Gastrocnemius medialis (tissue), 4 donors: ENCODE results near the gene PRKAG2. TPM values are rescaled to one million over a fixed set of nuclear protein-coding genes. Genes with fewer than 3 reads are reported as not detected.

ENCODE experiments used
- ATAC-seq, 2 donors: fragments of 150-250 bp; one replicate each; pipeline ENCODE4 v1.9.1; 2016
- DNase-seq, 2 donors: peaks; one replicate each; pipeline ENCODE4 v3.0.0-alpha.2; 2019
- H3K27ac ChIP-seq, 4 donors: fragments of 200-600 bp; sonication (generic); 1 replicate in 1 of 4; 2 replicates in 3 of 4; pipeline ENCODE4 v1.5.1; 2016 to 2018; ENCODE audit warnings: mild to moderate bottlenecking in 2 of 4, moderate library complexity in 1 of 4
- H3K27me3 ChIP-seq, 3 donors: fragments of 200-600 bp; sonication (generic) in 2 of 3; 1 replicate in 1 of 3; 2 replicates in 2 of 3; pipeline versions ENCODE4 v1.5.1 to v1.6.0; 2016 to 2019; ENCODE audit warnings: mild to moderate bottlenecking in 1 of 3, moderate library complexity in 1 of 3
- H3K36me3 ChIP-seq, 2 donors: fragments of 200-600 bp; sonication (generic) in 1 of 2; one replicate each; pipeline ENCODE4 v1.5.1; 2017 to 2018
- H3K4me1 ChIP-seq, 2 donors: fragments of 200-600 bp; sonication (generic) in 1 of 2; one replicate each; pipeline ENCODE4 v1.5.1; 2016 to 2017; ENCODE audit warnings: mild to moderate bottlenecking in 2 of 2
- H3K4me3 ChIP-seq, 4 donors: fragments of 200-600 bp; sonication (generic) in 3 of 4; 1 replicate in 1 of 4; 2 replicates in 3 of 4; pipeline ENCODE4 v1.5.1; 2016 to 2019; ENCODE audit warnings: mild to moderate bottlenecking in 2 of 4
- H3K9me3 ChIP-seq, 3 donors: fragments of 200-600 bp; sonication (generic) in 2 of 3; 1 replicate in 1 of 3; 2 replicates in 2 of 3; pipeline ENCODE4 v1.5.1; 2016 to 2019
- CTCF ChIP-seq, 5 experiments: fragments of 450-650 bp in 3 of 5; fragments of 200-600 bp in 2 of 5; sonication (generic) in 2 of 5; IDR thresholded peaks in 4 of 5; conservative IDR thresholded peaks in 1 of 5; 1 replicate in 4 of 5; 2 replicates in 1 of 5; pipeline ENCODE4 v1.5.1; 2016 to 2019; ENCODE audit warnings: antibody characterized with exemption in 5 of 5, mild to moderate bottlenecking in 3 of 5, moderate library complexity in 3 of 5
- POLR2A ChIP-seq, 2 donors: fragments of 450-650 bp; IDR thresholded peaks; one replicate each; pipeline ENCODE4 v1.6.1; 2017; ENCODE audit warnings: antibody characterized with exemption in 2 of 2, mild to moderate bottlenecking in 2 of 2, moderate library complexity in 2 of 2
- in situ Hi-C, 4 donors: fragments of 200-750 bp; cut with MboI; loops; one replicate each; pipeline versions ENCODE4 v1.15.0 to v1.8.0; 2017; ENCODE audit warnings: low sequenced_read_pairs in 4 of 4
- intact Hi-C: fragments of 100-400 bp; cut with DNase I; formaldehyde crosslinking; loops from one replicate; pipeline ENCODE4 v1.15.1; 2023; ENCODE audit warnings: low total_unique reads
- total RNA-seq, 4 donors: library from RNA; depleted of rRNA; stranded (reverse); fragments of >200 nt; gene quantifications; one replicate each; pipeline versions ENCODE4 v1.1.0 to v1.2.3, GENCODE V29; 2016

PRKAG2 gene
- total RNA-seq, 4 donors from 2014 or later, result 5.3 to 32.6 (median 13.9) TPM

GRCh38 chr7:151836191-151836926 is 40.6 kb downstream of the PRKAG2 start:
- in situ Hi-C loops, result no loop called here
- intact Hi-C loops, result no loop called here
- no peak for TF ChIP-seq CTCF (IDR thresholded peaks at IDR 0.05 in 4 of 5, conservative IDR thresholded peaks at IDR 0.05 in 1 of 5)
- TF ChIP-seq POLR2A (IDR thresholded peaks at IDR 0.05), result no peak
- Histone ChIP-seq H3K4me3 (no peak overlapping the region), H3K27me3 (no peaks in the 10 kb centered on the region), H3K27ac (no peak overlapping the region), H3K9me3 (no peaks in the 10 kb centered on the region), H3K36me3 (no peaks in the 10 kb centered on the region), H3K4me1 (no peaks in the 10 kb centered on the region)
- no peak for DNase-seq
- no peak for ATAC-seq

- Histone ChIP-seq H3K9me3 (no peaks in the 10 kb centered on the region), H3K4me3 (no peak overlapping the region), H3K4me1 (no peaks in the 10 kb centered on the region), H3K36me3 (no peaks in the 10 kb centered on the region), H3K27me3 (no peaks in the 10 kb centered on the region), H3K27ac (no peak overlapping the region)
- intact Hi-C loops (no loop called here), in situ Hi-C loops (no loop called here)
- DNase-seq, result no peak
- TF ChIP-seq POLR2A (IDR thresholded peaks at IDR 0.05) (no peak), CTCF (IDR thresholded peaks at IDR 0.05 in 4 of 5, conservative IDR thresholded peaks at IDR 0.05 in 1 of 5) (no peak)
- ATAC-seq, result no peak
These were observed 41.3 kb downstream of the PRKAG2 start for GRCh38 chr7:151835636-151836035.

- in situ Hi-C loops, result no loop called here
- TF ChIP-seq CTCF (IDR thresholded peaks at IDR 0.05 in 4 of 5, conservative IDR thresholded peaks at IDR 0.05 in 1 of 5), result no peak
- TF ChIP-seq POLR2A (IDR thresholded peaks at IDR 0.05), result no peak
- Histone ChIP-seq H3K4me3 (no peak overlapping the region), H3K4me1 (no peaks in the 10 kb centered on the region), H3K27ac (no peak overlapping the region), H3K36me3 (no peaks in the 10 kb centered on the region), H3K9me3 (no peaks in the 10 kb centered on the region), H3K27me3 (no peaks in the 10 kb centered on the region)
- DNase-seq (no peak), ATAC-seq (no peak)
- intact Hi-C loops, result no loop called here
These were observed 42.5 kb downstream of the PRKAG2 start for GRCh38 chr7:151834271-151835035.

- no peaks in the 10 kb centered on the region for H3K36me3 ChIP-seq
- ATAC-seq, result no peak
- no peaks in the 10 kb centered on the region for H3K9me3 ChIP-seq
- TF ChIP-seq POLR2A (IDR thresholded peaks at IDR 0.05) (no peak), CTCF (IDR thresholded peaks at IDR 0.05 in 4 of 5, conservative IDR thresholded peaks at IDR 0.05 in 1 of 5) (no peak)
- H3K27me3 ChIP-seq, result no peaks in the 10 kb centered on the region
- no peak overlapping the region for H3K27ac ChIP-seq
- H3K4me1 ChIP-seq, result no peaks in the 10 kb centered on the region
- no peak overlapping the region for H3K4me3 ChIP-seq
- intact Hi-C loops (no loop called here), in situ Hi-C loops (no loop called here)
- DNase-seq, result no peak
These were observed 43.2 kb downstream of the PRKAG2 start for GRCh38 chr7:151833691-151834090.
